ENCODE results near the gene SHISA9. TPM values are rescaled to one million over a fixed set of nuclear protein-coding genes. Genes with fewer than 3 reads are reported as not detected.

Gene SHISA9
- total RNA-seq, 1 experiment from 2014 or later = not detected

- no peaks in the 10 kb centered on the region for H3K9me2 ChIP-seq (ENCODE audit: insufficient read depth)
- DNase-seq (ENCODE audit: low read depth, low spot score) (no peak), ATAC-seq (no peak)
- no peaks in the 10 kb centered on the region for H3K36me3 ChIP-seq (ENCODE audit: control insufficient read depth in 1 of 2, insufficient read depth in 2 of 2, low read length in 2 of 2)
- ChIA-PET RAD21 (ENCODE audit: low non-redundant PET in 1 of 2, low total read pairs in 2 of 2, uncharacterized antibody in 2 of 2, unreplicated experiment in 2 of 2) (interaction anchor here in 1 of 2 experiments (0.9 kb wide), 1 partner anchor 12 kb away, joined by 3 read pairs; no protein-coding TSS in a partner anchor), POLR2A (no interaction called here), CTCF (interaction anchor here (0.6 to 1.6 kb wide), 3 partner anchors 9 to 334 kb away, joined by 3 to 7 read pairs (median 5); no protein-coding TSS in a partner anchor)
- no TSS peak for BruUV-seq (replicated peaks)
- no peaks in the 10 kb centered on the region for H3K4me1 ChIP-seq (ENCODE audit: control insufficient read depth in 1 of 2, insufficient read depth in 2 of 2, low read length in 2 of 2)
- no peaks in the 10 kb centered on the region for H3K79me2 ChIP-seq (ENCODE audit: insufficient read depth, low read length)
- no peak for TF ChIP-seq ZFX (IDR thresholded peaks at IDR 0.05)
- TF ChIP-seq SIN3A (IDR thresholded peaks at IDR 0.05; ENCODE audit: low read depth) = no peak
- no peak for TF ChIP-seq ZBTB33 (IDR thresholded peaks at IDR 0.05; ENCODE audit: extremely low read depth, insufficient replicate concordance, low read length)
- no peak for TF ChIP-seq ZNF274 (IDR thresholded peaks at IDR 0.05; ENCODE audit: low read depth, low read length)
- no peak for TF ChIP-seq YY1 (IDR thresholded peaks at IDR 0.05; ENCODE audit: extremely low read depth, insufficient replicate concordance, low read depth, low read length)
- no peak for TF ChIP-seq SRF (IDR thresholded peaks at IDR 0.05; ENCODE audit: low read depth)
- TF ChIP-seq ATF3 (IDR thresholded peaks at IDR 0.05) = no peak
- TF ChIP-seq REST (IDR thresholded peaks at IDR 0.05; ENCODE audit: low read depth) = no peak
- TF ChIP-seq, protein P1, sequence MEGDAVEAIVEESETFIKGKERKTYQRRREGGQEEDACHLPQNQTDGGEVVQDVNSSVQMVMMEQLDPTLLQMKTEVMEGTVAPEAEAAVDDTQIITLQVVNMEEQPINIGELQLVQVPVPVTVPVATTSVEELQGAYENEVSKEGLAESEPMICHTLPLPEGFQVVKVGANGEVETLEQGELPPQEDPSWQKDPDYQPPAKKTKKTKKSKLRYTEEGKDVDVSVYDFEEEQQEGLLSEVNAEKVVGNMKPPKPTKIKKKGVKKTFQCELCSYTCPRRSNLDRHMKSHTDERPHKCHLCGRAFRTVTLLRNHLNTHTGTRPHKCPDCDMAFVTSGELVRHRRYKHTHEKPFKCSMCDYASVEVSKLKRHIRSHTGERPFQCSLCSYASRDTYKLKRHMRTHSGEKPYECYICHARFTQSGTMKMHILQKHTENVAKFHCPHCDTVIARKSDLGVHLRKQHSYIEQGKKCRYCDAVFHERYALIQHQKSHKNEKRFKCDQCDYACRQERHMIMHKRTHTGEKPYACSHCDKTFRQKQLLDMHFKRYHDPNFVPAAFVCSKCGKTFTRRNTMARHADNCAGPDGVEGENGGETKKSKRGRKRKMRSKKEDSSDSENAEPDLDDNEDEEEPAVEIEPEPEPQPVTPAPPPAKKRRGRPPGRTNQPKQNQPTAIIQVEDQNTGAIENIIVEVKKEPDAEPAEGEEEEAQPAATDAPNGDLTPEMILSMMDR (IDR thresholded peaks at IDR 0.05 in 2 of 3, conservative IDR thresholded peaks at IDR 0.05 in 1 of 3; ENCODE audit: borderline replicate concordance in 1 of 3, insufficient read depth in 1 of 3, low read depth in 2 of 3, low read length in 2 of 3) = no peak
- TF ChIP-seq RAD21 (IDR thresholded peaks at IDR 0.05; ENCODE audit: low read depth) = no peak
- TF ChIP-seq ELF1 (IDR thresholded peaks at IDR 0.05; ENCODE audit: borderline replicate concordance, low read depth) = no peak
- no peak for TF ChIP-seq TCF7L2 (IDR thresholded peaks at IDR 0.05; ENCODE audit: borderline replicate concordance, extremely low read depth, insufficient read depth, insufficient read length)
- TF ChIP-seq SP1 (IDR thresholded peaks at IDR 0.05; ENCODE audit: low read depth) = no peak
- no peak for TF ChIP-seq FOSL1 (IDR thresholded peaks at IDR 0.05; ENCODE audit: low read depth)
- no peak for TF ChIP-seq CEBPB (IDR thresholded peaks at IDR 0.05; ENCODE audit: low read depth)
- TF ChIP-seq CBX3 (IDR thresholded peaks at IDR 0.05; ENCODE audit: low read depth) = no peak
- no peak for TF ChIP-seq EZH2 (IDR thresholded peaks at IDR 0.05)
- no peak for TF ChIP-seq EZH2phosphoT487 (IDR thresholded peaks at IDR 0.05; ENCODE audit: borderline replicate concordance)
- no peak for TF ChIP-seq POLR2AphosphoS5 (IDR thresholded peaks at IDR 0.05; ENCODE audit: low read depth, low read length)
- H3K4me3 ChIP-seq (replicated peaks in 1 of 2; ENCODE audit: low read depth in 1 of 2, low read length in 2 of 2) = no peak overlapping the region
- intact Hi-C loops (cut with micrococcal nuclease) = loop anchor here (5.0 kb wide), 1 partner anchor 335 kb away; no protein-coding TSS in a partner anchor
- H3K9ac ChIP-seq (ENCODE audit: low read length) = no peak overlapping the region
- 0 out of 2 replicates have a peak, but pooled peaks cover 13% of the 10 kb centered on the region for H3K27me3 ChIP-seq (ENCODE audit: insufficient read depth, low read length)
- H3K4me2 ChIP-seq (ENCODE audit: low read length) = no peak overlapping the region
- no peaks in the 10 kb centered on the region for H4K20me1 ChIP-seq (ENCODE audit: insufficient read depth)
- H3K27ac ChIP-seq (ENCODE audit: low read depth, low read length) = no peak overlapping the region
- H2AFZ ChIP-seq (ENCODE audit: low read depth, low read length, poor library complexity, severe bottlenecking) = no peak overlapping the region
- no peaks in the 10 kb centered on the region for H3K9me3 ChIP-seq (ENCODE audit: control insufficient read depth in 1 of 2, insufficient read depth in 1 of 2, low read depth in 1 of 2, low read length in 2 of 2)
Measured at GRCh38 chr16:12906765-12907516, 5.5 kb downstream of the SHISA9 start.
